HG03439 (cell line): Measurements from ENCODE around the gene RPL22.

Experiments used
- ATAC-seq: cut with Tn5 transposase; IDR thresholded peaks from one replicate; pipeline ENCODE4 v1.9.1; 2021; ENCODE audit warnings: mild to moderate bottlenecking, moderate library complexity; ENCODE audit not compliant: unreplicated experiment

The RPL22 gene

GRCh38 chr1:6157132-6157527, 42.3 kb downstream of the RPL22 start:
- ATAC-seq, result no peak

DNA sequence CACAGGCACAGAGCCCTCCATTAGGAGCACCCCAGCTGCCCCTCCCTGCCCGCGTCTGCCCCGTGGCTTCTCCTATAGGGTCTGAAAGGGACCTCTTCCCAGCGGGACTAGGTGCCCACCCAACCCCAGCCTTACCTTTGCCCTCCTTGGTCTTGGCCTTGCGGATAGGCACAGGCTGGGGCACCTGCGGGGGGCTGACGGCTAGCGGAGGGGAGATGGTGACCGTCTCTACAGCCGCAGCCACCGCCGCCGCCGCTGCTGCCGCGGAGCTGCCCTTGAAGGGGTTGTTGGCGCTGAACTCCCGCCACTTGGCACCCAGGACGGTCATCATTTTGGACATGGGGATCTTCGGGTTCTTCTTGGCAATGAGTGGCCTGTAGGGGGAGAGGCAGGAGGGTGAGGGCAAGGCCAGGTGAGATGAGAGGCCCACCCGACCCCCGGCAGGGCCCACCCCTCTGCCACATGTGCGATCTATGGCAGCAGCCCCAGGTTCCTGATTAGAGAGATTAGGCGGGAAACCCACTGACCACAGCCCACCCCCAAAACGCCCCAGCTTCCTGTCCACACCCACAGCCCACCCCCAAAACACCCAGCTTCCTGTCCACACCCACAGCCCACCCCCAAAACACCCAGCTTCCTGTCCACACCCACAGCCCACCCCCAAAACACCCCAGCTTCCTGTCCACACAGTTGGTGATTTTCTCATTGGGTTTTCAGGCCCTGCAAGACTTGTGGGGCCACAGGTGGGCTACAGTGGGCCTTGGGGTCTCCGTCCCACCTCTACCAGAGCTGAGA, 44.7 kb downstream of the RPL22 start:
- ATAC-seq, result no peak

DNA sequence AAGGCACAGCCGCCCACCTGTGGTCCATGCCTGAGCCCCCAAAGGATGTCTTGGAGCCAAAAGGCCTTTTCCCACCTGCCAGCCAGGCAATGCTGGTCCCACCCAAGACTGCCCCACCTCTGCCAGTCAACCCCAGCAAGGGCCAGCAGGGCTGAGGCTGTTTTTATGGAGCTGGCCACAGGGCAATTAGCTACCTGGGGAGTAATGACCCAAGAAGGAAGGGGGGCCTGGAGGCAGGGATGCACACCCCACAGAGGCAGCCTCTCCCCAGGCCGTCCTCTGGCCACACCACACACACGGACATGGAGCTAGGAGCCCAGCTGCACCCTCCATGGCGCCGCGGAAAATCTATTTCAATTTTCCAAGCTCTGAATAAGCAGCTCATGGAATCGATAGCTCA, 46.5 kb downstream of the RPL22 start:
- no peak for ATAC-seq

GRCh38 chr1:6152181-6152580, 47.2 kb downstream of the RPL22 start:
- no peak for ATAC-seq

- no peak for ATAC-seq
Observed at GRCh38 chr1:6151291-6151822, 48.0 kb downstream of the RPL22 start.

DNA sequence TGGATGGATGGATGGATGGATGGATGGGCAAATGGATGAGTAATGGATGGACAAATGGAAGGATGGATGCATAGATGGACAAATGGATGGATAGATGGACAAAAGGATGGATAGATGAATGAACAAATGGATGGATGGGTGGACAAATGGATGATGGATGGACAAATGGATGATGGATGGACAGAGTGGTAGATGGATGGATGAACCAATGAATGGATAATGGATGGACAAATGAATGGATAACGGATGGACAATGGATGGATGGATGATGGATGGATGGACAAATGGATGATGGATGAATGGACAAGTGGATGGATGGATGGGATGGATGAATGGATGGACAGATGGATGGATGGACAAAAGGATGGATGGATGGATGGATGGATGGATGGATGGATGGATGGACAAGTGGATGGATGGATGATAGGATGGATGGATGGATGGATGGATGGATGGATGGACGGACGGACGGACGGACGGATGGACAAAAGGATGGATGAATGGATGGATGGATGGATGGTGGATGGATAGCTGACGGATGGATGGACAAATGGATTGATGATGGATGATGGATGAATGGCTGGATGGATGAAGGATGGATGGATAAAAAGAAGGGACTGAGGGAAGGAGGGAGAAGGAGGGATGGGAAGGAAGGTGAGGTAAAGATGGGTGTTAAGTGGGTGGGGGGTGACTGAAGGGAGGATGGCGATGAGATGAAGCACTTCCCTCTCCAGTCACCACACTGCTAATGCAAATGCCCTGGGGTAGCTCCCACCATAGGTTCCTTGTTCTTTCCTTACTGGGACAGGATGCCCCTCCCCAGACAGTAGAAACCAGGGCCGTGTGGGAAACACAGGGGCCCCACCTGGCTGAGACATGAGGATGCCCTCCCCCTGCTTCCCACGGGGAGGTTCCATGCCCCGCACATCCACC, 49.1 kb downstream of the RPL22 start:
- ATAC-seq, result no peak

GRCh38 chr1:6149597-6149996, 49.8 kb downstream of the RPL22 start:
- ATAC-seq, result no peak

DNA sequence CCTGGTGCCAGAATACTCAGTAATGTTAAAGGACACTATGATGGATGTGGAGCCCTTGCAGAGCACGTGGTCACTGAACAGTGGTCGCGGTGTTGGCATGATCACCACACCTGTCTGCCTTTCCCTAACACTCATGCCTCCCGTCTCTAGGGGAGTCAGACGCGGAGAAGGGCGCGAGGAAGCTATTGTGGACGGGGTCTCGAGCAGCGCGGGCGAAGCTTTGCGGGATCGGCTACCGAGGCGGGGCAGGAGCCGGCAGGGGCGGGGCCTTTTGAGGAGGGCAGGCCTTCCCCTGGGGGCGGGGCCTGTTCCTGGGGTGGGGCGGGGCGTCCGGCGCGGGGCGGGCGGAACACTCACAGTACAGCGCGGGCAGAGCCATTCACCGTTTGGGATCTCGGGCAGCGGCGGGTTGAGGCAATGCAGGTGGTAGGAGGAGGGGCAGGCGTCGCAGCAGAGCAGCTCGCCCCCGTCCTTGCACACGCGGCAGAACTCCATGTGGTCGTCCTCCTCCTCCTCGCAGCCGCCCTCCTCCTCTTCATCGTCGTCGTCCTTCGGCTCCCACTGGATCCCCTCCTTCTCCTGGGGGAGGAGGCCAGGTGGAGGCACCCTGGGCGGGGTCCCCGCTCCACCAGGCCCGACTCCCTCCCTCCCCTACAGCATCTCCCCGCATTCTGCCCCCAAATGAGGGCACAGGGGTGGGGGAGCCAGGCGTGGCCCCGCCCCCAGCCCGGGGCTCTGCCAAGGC, 50.7 kb downstream of the RPL22 start:
- no peak for ATAC-seq

GRCh38 chr1:6145864-6146410, 53.5 kb downstream of the RPL22 start:
- no peak for ATAC-seq

GRCh38 chr1:6145396-6145750, 54.0 kb downstream of the RPL22 start:
- ATAC-seq, result no peak

DNA sequence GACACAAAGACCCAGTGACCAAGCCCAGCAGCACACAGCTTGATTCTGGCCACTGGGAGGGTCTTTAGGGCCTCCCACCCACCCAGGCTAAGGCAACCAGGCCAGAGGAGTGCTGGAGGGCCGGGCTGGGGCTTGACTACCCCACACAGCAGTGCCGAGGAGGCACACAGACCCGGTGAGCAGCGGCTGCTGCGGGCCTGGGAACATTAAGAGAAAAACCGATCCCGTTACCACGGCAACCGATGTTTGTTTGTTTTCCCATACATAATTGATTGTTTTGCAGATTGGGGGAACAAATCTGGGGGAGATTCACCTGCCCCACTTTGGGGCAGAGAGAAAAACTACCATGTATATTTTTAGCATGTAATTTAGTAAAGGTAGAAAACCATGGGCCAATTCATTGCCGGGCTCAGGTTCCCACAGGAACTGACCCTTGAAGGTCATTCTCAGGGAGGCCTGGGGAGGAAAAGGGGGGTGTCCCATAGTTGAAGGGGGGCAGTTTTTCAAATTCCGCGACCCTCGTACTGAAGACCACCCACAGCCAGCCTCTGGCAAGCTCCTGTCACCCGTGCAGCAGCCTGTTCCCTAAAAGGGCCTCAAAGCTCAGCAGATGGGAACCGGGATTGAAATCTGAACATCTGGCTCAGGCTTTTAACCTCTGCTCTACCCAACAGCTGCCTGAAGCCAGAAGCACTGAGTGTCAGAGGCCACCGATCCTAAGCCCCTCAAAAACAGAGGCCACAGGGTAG, 54.6 kb downstream of the RPL22 start:
- ATAC-seq, result no peak

- no peak for ATAC-seq
Observed at GRCh38 chr1:6144175-6144574, 55.2 kb downstream of the RPL22 start.

- no peak for ATAC-seq
Observed at GRCh38 chr1:6143395-6143794, 56.0 kb downstream of the RPL22 start.

DNA sequence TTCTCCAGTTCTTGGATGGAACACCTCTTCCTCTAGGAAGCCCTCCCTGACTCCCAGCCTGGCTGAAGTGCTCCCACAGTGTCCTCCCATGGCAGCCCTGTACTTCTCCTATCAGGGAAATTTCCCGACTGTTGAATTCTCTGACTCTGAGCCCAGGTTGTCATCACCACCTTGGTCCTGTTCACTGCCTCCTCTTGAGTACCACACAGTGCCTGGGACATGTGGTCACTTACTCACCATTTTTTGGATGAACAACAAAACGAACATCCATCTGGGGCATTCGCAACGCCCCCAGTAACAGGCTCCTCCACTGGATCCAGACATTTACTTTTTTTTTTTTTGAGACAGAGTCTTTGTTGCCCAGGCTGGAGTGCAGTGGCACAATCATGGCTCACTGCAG, 56.7 kb downstream of the RPL22 start:
- no peak for ATAC-seq

- no peak for ATAC-seq
Observed at GRCh38 chr1:6142036-6142621, 57.3 kb downstream of the RPL22 start.

DNA sequence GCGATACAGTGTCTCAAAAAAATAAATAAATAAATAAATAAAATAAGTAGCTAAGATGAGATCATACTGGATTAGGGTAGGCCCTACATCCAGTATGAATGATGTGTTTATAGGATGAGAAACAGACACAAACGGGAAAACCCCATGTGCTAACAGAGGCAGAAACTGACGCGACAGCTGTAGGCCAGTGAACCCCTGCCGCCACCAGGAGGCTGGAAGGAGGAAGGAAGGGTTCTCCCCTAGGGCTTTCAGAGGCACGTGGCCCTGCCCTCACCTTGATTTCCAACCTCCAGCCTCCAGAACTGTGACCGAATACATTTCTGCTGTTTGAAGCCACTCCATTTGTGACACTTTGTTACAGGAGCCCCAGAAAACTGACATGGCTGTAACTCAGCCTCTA, 57.8 kb downstream of the RPL22 start:
- ATAC-seq, result no peak

- no peak for ATAC-seq
Observed at GRCh38 chr1:6140413-6140812, 59.0 kb downstream of the RPL22 start.

GRCh38 chr1:6137758-6138157, 61.6 kb downstream of the RPL22 start:
- ATAC-seq, result no peak

DNA sequence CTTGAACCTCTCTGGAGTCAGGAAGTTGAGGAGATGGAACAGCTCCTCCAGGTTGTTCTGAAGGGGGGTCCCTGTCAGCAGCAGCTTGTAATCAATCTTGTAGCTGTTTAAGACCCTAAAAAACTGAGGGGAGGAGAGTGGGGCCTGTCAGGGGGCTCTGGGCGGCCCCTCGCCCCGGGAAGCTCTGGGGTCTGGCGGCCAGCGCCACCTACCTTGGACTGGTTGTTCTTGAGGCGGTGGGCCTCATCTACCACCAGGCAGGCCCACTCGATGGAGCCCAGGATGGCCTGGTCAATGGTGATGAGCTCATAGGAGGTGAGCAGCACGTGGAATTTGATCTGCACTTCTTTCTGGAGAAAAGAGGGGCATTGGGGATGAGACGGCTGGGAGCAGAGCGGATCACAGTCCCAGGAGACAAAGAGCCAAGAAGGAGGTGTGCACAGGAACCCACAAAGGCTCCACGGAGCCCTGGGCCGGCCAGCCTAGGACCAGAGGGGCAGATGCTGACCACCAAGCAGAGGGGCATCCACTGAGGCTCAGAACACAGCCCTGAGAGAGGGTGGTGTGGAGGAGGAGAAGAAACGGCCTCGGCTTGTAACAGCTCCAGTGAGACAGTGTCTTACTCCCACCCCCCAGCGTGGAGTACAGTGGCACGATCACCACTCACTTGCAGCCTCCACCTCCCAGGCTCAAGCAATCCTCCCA, 62.7 kb downstream of the RPL22 start:
- no peak for ATAC-seq
